ENCODE results near the gene TXNDC2.

Gene TXNDC2

DNA sequence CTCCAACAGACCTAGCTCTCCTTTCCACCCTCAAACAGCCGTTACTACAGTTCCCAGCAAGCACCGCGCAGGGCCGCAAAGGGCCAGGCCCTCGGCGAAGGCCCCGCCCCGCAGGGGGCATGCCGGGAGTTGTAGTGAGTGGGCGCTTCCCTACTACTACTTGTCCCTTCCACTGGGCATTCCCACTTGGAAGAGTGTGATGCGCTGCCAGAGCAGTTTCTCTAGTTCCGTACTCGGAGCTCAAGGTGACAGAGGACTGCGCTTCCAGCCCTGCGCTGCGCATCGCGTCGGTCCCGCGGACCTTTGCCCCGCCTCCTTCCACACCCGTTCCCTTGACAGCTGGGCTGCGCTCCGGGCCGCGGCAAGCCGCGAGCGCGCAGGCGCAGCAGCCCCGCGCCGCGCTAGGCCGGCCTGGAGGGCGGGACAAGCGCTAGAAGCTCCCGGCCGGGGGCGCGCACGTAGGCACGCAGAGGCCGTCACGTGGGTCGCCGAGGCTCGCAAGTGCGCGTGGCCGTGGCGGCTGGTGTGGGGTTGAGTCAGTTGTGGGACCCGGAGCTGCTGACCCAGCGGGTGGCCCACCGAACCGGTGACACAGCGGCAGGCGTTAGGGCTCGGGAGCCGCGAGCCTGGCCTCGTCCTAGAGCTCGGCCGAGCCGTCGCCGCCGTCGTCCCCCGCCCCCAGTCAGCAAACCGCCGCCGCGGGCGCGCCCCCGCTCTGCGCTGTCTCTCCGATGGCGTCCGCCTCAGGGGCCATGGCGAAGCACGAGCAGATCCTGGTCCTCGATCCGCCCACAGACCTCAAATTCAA lies 28.0 kb downstream of the TXNDC2 start, which contains the start of gene VAPA:
Gene VAPA, plus strand, starts transcription at position 491 of the 808 bp plus-strand sequence. Its CDS starts 241 bp downstream, at position 732.
- DNase-seq (ENCODE audit: low read depth in 2 of 2), result peak; percentile 85 to 94

DNA sequence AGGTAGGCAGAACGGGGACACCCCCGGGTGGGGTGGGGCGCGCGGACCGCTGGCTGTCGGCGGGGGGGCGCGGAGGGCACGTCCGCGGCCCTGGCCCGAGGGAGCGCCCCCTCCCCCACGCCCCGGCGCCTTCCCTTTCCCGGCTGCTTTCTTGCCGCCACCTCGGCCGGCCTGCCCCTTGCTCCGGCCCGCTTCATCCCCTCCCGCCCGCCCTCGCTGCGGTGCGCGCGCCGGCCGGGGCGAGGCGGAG lies 28.5 kb downstream of the TXNDC2 start:
- DNase-seq (ENCODE audit: low read depth in 2 of 2), result no peak

DNA sequence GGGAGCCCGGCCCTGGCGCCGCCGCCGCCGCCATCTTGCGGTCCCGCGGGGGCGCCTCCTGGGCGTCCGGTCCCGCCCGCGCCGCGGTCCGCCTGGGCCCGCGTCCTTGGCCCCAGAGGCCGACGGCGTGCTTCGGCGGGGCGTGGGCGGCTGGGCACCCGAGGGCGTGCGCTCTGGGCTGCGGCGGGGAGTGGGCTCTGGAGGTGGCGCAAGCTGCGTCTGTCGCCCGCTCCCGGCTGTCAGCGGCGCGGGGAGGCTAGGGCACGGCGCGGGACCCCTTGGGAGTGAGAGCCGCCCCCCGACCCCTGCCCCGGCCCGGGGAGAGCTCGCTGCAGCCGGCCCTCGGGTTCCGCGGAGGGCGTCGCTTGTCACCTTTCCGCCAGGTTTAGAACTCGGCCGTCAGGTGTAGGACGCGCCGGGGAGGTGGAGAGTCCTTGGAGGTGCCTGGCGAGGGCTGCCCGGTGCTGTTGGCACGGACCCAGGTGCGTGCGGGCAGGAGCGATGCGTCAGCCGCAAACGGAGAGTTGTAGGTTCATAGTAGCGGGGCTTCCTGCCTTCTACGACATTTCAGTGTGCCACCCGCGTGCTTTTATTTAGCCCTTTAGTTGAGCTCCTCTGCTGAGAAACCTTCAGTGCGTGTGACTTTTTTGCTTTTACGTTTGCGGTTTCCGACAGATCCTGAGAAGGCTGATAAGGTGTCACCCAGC lies 29.0 kb downstream of the TXNDC2 start:
- DNase-seq (ENCODE audit: low read depth in 2 of 2), result peak; percentile 70 to 72

GRCh38 chr18:9915291-9916076 lies 29.7 kb downstream of the TXNDC2 start:
- DNase-seq (ENCODE audit: low read depth in 2 of 2), result no peak

- no peak for DNase-seq (ENCODE audit: low read depth in 2 of 2)
Observed at GRCh38 chr18:9916077-9916639, 30.4 kb downstream of the TXNDC2 start.

- DNase-seq (ENCODE audit: low read depth in 2 of 2), result no peak
Observed at GRCh38 chr18:9916808-9917207, 31.0 kb downstream of the TXNDC2 start.

DNA sequence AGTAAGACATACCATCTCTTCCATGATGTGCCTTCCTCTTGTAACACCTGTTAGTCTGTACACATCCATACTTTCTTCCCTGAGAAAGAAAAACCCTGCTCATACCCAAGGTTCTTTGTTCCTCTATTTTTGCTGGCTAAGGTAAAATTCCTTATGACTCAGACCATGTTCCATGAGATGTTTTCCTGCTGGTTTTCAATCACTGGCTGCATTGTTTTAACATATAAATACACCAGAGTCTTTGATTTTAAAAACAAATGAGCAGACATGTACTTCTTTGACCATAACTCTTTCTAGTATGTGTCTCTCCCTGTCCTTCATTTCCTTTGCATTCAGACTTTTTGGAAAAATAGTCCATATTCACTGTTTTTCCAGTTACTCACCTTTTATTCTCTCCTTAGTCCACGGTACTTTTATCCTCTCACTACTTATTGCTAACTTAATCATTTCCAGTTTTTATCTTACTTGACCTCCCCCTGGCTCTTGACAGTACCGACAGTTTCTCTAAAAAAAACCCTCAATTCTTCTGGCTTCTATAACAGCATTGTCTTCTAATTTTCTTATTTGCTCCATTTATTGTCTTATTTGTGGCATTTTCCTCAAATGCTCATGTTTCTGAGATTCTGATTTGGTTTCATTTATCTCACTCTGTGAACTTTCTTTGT lies 32.4 kb downstream of the TXNDC2 start:
- no peak for DNase-seq (ENCODE audit: low read depth in 2 of 2)

DNA sequence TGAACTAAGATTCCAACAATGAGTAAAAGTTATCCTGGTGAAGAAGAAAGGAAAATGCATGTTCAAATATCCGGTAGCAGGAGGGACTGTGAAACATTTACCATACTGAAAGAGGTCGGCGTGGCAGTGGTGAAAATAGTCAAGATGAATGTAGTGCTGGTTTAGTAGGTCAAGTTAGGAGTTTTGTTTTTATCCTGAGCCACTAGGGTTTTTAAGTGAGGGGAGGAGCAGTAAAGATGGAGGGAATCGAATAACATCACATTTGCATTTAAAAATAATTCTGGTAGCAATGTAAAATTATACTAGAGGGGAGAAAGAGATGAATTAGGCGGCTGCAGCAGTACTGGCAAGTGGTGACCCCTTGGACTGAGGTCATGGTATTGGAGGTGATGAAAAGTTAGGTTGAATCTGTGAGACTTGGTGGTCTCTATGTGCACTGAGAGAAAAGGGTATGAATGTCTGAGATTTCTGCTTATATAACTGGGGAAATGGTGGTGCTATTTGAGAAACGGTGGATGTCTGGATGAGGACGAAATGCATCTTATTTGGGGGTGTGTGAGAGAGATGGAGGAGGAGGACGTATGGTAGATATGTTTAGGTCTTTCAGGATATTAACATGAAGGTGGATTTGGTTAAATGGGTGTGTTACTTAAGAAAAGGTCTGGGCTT lies 33.9 kb downstream of the TXNDC2 start:
- no peak for DNase-seq (ENCODE audit: low read depth in 2 of 2)

DNA sequence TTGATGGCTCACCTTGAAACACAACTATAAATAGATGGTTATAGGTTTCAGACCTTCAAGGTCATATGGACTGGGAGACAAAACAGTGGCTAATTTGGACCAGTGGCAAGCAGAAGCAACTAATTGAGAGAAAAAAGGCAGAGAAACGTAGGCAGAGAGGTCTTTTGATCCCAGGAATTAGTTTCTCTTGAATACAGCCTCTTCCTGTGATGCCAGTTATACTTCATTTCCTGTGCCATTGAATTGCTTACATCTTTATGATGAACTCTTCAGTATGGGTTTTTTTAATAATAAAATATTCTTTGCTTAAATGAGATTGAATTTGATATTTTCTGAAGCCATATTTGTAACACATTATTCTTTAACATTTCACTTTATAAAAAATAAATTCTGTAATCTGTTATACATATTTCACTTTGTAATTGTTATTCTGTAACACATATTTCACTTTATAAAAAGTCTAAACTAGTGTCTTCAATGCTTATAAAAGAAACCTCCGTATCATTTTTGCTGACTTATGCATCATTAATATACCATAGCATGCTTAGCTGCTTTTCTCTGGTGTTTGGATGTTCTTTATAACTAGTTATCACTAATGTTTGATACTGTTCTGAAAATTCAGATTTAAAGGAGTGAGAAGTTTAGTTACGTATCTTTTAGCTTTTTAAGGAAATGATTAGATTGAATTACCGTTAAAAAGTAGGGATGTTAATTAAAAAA lies 37.0 kb downstream of the TXNDC2 start:
- DNase-seq (ENCODE audit: low read depth in 2 of 2), result no peak

DNA sequence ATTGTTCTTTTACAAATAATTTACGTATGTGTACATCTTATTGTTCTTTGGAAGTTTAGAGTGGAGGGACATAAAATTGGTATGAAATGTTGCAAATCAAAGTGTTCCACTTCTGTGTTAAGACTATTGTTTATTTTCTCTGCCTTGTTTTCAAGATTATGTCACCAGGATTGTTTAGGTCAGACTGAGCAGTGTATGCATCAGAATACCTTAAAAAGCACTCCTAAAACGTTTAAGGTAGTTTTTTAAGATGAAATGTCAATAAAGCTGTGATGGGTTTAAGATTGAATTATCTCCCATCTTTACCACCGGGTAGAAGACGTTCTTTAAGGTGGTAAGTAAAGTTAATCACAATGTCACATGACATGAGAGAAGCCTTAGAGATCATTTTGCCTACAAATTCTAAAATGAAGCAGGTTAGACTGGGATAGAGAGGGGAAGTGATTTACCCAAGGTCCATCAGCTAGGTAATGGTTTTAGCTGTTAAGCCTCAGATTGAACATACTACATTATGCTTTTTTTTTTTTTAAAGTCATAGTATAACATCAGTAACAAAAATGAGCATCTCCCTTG lies 38.7 kb downstream of the TXNDC2 start:
- no peak for DNase-seq (ENCODE audit: low read depth in 2 of 2)

DNA sequence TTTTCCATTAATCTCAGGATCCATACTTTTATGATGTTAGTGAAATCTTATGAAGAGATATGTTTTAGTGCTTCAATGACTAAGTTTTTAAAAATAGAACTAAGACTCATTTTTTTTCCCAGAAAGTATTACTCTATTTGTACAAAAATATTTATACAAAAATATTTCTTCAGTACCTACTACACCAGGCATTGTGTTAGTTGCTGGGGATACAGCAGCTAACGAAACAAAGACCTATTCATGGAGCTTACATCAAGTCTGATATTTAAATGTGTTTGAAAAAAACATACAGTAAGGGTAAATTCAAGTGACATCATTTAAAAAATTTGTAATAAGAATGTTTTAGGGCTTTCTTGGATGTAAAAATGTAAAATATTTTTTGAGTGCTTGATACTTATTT lies 39.6 kb downstream of the TXNDC2 start:
- DNase-seq (ENCODE audit: low read depth in 2 of 2), result no peak

- DNase-seq (ENCODE audit: low read depth in 2 of 2), result no peak
Observed at GRCh38 chr18:9925795-9926194, 40.0 kb downstream of the TXNDC2 start.

- no peak for DNase-seq (ENCODE audit: low read depth in 2 of 2)
Observed at GRCh38 chr18:9926223-9926894, 40.6 kb downstream of the TXNDC2 start.

GRCh38 chr18:9926977-9927376 lies 41.2 kb downstream of the TXNDC2 start:
- DNase-seq (ENCODE audit: low read depth in 2 of 2), result no peak

GRCh38 chr18:9927392-9928063 lies 41.8 kb downstream of the TXNDC2 start:
- DNase-seq (ENCODE audit: low read depth in 2 of 2), result no peak

DNA sequence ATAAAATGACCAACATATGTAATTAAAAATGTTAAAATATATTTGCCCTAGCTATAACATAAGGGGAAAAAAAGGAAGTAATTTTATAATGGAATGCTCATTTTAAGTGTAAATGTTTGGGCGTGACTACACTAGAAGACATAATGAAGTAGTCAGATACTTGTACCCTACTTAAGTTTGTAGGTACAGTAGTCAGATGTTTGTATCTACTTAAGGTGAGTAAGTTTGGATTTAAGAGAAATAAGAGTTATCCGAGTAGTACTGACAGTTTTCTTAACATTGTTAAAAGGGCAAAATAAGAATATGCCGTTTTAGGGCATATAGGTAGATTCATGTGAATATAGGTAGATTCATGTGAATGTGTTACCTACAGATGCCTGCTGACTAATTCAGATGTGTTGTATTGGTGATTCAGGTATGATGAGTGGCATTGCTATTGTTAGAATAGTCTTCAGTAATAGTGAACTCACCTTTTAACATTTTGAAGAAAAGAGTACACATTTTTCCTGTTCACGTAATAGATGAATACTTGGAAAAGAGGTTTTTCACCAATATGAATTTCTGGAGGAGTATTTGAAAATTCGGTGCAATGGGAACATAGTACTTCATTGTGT lies 43.0 kb downstream of the TXNDC2 start:
- no peak for DNase-seq (ENCODE audit: low read depth in 2 of 2)

- no peak for DNase-seq (ENCODE audit: low read depth in 2 of 2)
Observed at GRCh38 chr18:9930299-9930884, 44.6 kb downstream of the TXNDC2 start.

DNA sequence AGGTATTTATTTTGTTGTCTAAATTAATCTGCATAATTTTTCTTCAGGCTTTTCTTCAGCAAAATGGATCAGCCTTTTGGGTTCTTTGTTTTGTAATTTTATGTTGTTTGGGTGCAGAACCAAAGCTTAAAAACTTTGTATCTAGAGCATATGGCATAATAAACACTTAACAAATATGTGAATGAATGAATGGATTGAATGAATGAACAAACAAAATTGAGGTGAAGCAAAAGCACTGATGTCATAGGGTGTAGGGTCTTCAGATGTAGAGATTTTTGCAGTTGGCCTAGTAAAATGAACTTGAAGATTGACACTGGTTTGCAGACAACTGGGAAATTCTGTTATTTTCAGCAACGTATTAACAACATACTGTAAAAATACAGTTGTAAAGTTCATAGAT lies 45.4 kb downstream of the TXNDC2 start:
- no peak for DNase-seq (ENCODE audit: low read depth in 2 of 2)
